AG09309 (cell line): ENCODE measurements around the gene RNF175.
"Not testable (repeated sequence)": the region's sequence is repeated elsewhere in the genome, so short reads cannot be mapped to it uniquely, and the experiment has no call there.

Source experiments
- DNase-seq: peaks from one replicate; pipeline ENCODE4 v3.0.0-alpha.2; 2010; ENCODE audit warnings: low read depth
- H3K4me3 ChIP-seq: 2 replicates; pipeline ENCODE4 v1.5.1; 2011; ENCODE audit warnings: mild to moderate bottlenecking, low read depth, low read length, moderate library complexity; ENCODE audit not compliant: control insufficient read depth
- TF ChIP-seq, protein P1 (sequence below): IDR thresholded peaks from 2 replicates; pipeline ENCODE4 v1.5.1; 2011; ENCODE audit warnings: mild to moderate bottlenecking, low read depth, low read length, inconsistent platforms; ENCODE audit not compliant: insufficient read depth, control insufficient read depth; ENCODE audit errors: missing control alignments

The RNF175 gene

DNA sequence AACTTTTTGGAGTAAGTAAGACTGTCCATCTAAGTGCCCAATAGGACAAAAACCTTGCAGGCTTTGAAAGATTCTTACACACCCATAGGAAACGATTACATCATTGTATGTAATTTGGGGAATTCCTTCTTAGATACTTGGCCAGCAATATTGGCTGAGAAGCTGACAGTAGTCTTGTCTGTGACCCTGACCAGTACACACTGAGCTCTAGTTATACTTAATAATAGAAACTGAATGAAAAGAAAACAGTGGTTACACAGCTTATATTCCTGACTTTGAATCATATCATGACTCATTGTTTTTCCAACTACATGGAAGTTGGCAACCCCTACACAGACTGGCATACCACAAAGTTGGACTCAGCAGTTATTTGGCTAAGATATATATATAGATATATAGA, 82.8 kb downstream of the RNF175 start:
- peak; percentile 29 for DNase-seq
- H3K4me3 ChIP-seq = no peak overlapping the region
- TF ChIP-seq, protein P1, sequence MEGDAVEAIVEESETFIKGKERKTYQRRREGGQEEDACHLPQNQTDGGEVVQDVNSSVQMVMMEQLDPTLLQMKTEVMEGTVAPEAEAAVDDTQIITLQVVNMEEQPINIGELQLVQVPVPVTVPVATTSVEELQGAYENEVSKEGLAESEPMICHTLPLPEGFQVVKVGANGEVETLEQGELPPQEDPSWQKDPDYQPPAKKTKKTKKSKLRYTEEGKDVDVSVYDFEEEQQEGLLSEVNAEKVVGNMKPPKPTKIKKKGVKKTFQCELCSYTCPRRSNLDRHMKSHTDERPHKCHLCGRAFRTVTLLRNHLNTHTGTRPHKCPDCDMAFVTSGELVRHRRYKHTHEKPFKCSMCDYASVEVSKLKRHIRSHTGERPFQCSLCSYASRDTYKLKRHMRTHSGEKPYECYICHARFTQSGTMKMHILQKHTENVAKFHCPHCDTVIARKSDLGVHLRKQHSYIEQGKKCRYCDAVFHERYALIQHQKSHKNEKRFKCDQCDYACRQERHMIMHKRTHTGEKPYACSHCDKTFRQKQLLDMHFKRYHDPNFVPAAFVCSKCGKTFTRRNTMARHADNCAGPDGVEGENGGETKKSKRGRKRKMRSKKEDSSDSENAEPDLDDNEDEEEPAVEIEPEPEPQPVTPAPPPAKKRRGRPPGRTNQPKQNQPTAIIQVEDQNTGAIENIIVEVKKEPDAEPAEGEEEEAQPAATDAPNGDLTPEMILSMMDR = no peak

DNA sequence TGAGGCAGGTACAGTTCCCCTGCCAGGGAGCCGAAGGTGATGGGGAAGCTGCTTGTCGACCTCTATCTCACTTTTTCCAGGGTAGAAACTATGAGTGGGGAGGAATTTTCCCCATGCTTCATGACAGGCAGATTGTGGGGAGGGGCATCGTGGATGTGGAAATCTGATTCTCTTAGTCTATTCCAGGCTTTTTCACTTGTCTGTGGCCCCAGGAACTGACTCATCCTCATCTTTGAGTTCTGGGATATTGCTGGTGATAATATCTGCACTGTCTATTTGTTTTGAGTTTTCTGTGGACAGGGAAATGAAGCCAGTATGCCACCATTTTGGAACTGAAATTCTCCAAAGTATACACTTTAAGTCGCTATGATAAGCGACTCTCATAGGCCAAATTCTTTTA, 83.3 kb downstream of the RNF175 start:
- TF ChIP-seq, protein P1 = no peak
- DNase-seq = no peak
- no peak overlapping the region for H3K4me3 ChIP-seq

DNA sequence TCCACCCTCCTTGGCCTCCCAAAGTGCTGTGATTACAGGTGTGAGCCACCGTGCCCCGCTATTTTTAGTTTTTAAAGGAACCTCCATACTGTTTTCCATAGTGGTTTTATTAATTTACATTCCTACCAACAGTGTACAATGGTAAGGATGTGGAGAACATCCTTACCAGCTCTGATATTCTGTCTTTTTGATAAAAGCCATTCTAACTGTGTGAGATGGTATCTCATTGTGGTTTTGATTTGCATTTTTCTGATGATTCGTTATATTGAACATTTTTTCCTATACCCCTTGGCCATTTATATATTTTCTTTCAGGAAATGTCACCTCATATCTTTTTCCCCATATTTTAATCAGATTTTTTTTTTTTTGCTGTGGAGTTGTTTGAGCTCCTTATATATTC, 90.0 kb downstream of the RNF175 start:
- no peak overlapping the region for H3K4me3 ChIP-seq
- TF ChIP-seq, protein P1 = no peak
- no peak for DNase-seq

DNA sequence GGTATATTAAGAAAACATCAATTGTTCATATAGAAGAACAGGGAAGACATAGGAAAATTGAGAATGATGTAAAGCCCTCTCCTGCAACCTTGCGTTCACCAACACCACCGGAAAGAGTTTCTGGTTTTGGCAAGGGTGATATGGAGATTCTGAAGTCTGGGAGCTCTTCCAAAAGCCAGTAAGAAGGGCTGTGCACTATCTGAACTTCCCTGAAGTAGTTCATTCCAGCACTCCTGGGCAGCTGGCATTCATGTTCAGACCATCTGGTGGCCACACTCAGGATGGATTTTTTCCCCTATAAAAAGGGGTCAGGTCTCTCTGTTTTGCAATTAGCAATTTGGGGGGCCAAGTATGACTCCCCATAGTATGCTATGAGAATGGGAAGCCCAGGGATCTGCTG, 91.2 kb downstream of the RNF175 start:
- TF ChIP-seq, protein P1 = no peak
- H3K4me3 ChIP-seq = no peak overlapping the region
- no peak for DNase-seq

DNA sequence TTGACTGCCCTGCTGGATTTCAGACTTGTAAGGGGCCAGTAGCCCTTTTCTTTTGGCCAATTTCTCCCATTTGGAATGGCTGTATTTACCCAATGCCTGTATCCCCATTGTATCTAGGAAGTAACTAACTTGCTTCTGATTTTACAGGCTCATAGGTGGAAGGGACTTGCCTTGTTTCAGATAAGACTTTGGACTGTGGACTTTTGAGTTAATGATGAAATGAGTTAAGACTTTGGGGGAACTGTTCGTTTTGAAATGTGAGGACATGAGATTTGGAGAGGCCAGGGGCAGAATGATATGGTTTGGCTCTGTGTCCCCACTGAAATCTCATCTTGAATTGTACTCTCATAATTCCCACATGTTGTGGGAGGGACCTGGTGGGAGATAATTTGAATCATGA, 93.3 kb downstream of the RNF175 start:
- DNase-seq, H3K4me3 ChIP-seq: not testable (repeated sequence)

DNA sequence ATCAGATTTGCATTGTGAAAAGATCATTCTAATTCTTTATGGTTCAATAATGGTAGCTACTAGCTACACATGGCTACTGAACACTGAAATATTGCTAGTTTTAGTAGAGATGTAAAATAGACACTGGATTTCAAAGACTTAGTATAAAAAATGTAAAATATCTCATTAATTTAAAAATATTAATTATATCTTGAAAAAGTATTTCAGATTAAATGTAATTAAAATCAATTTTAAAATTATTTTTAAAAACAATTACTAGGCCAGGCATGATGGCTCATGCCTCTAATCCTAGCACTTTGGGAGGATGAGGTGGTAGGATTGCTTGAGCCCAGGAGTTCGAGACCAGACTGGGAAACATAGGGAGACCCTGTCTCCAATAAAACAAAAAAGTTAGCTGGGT, 96.2 kb downstream of the RNF175 start:
- no peak overlapping the region for H3K4me3 ChIP-seq
- TF ChIP-seq, protein P1 = no peak
- DNase-seq = no peak

DNA sequence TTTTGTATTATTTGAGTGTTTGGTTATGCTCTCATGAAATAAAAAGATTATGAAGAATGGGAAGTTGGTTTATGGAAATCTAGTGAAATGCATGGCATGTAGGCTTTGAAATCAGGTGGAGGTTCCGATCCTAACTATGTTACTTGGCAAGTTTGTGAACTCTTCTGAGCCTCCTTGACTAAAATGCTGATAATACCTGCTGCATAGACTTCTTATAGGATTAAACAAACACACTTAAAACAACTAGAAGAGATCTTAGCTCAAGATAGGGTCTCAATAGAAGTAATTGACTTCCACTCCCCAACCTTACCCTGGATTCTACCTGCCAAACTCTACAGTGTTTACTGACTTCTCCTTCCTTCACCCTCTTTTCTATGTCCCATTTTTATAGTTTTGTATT, 97.9 kb downstream of the RNF175 start:
- no peak for DNase-seq
- TF ChIP-seq, protein P1 = no peak
- no peak overlapping the region for H3K4me3 ChIP-seq
